GM18508 (cell line): ENCODE data around the gene BANF1.

Experiments used
- ATAC-seq: cut with Tn5 transposase; IDR thresholded peaks from one replicate; pipeline ENCODE4 v1.9.1; 2021; ENCODE audit warnings: moderate number of reproducible peaks; ENCODE audit not compliant: insufficient read depth, unreplicated experiment

BANF1 gene

GRCh38 chr11:66032957-66033735 is 30.8 kb downstream of the BANF1 start:
- no peak for ATAC-seq

- no peak for ATAC-seq
Measured at GRCh38 chr11:66035653-66036333, 33.5 kb downstream of the BANF1 start.

DNA sequence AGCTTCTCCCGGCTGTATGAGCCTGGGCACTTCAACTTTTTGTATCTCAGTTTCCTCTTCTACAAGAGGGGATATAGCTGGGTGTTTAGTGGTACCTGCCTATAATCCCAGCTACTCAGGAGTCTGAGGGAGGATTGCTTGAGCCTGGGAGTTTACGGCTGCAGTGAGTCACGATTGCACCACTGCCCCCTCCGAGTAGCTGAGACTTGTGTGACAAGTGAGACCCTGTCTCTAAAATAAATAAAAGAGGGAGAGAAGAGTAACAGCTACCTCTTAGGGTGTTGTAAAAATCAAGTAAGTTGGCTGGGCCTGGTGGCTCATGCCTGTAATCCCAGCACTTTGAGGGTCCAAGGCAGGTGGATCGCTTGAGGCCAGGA is 34.0 kb downstream of the BANF1 start:
- ATAC-seq: no peak

DNA sequence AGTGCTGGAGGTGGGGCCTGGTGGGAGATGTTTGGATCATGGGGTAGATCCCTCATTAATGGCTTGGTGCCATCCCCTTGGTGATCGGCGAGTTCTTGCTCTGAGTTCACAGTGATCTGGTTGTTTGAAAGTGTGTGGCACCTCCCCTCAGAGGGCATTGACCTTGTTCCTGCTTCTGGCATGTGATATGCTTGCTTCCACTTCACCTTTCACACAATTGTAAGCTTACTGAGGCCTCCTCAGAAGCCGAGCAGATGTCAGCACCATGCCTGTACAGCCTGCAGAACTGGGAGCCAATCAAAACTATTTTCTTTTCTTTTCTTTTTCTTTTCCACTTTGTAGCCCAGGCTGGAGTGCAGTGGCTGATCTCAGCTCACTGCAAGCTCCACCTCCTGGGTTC is 35.0 kb downstream of the BANF1 start:
- no peak for ATAC-seq

DNA sequence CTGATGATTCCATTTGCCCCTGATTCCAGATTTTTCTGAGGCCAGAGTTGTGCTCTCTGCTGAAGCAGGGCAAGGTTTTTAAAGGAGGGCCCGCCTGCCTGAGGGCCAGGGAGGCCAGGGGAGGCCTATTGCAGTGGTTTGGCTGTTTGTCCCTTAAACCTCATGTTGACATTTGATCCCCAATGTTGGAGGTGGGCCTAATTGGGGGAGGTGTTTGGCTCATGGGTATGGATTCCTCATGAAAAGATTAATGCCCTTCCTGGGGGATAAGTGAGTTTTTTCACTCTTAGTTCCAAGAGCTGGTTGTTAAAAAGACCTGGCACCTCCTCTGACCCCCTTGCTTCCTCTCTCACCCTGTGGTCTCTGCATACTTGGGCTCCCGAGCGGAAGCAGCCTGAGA is 37.5 kb downstream of the BANF1 start:
- no peak for ATAC-seq

- no peak for ATAC-seq
Measured at GRCh38 chr11:66042227-66042995, 40.1 kb downstream of the BANF1 start.

DNA sequence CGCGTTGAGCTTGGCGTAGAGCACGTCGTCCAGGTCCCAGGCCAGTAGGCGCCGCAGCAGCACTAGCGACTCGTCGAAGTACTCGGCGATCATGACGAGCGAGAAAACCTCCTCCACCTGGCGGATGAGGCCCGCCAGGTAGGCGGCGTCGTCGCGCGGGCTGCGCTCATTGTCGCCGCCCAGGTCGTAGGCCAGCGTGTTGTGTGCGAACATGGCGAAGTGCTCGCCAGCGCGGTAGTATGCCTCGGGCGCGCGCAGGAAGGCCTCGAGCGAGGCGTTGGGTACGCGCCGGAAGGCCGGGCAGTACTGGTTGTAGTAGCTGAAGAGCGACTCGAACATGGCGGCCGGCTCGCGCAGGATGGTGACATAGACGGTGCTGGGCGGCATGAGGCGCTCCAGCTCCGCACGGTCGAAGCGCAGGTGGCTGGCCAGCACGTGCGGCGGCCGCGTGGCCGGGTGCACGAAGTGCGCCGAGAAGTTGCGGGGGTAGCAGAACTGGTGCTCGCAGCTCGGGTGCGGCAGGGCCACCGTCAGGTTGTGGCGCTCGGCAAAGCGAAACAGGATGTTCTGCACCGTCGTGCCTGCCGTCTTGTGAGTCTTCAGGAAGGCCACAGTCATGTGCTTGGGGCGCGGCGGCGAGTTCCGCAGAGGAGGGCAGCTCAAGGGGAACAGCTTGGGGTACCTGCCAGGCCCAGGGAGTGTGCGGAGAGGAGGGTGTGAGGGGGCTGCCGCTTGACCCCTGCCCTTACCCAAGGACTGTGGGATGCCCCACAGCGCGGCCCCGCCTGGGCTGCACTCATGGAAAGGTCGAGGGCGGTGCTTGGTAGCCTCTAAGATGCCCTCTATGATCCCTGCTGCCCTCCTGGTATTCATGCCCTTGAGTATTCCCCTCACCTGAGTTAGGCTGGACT is 40.9 kb downstream of the BANF1 start:
- no peak for ATAC-seq

DNA sequence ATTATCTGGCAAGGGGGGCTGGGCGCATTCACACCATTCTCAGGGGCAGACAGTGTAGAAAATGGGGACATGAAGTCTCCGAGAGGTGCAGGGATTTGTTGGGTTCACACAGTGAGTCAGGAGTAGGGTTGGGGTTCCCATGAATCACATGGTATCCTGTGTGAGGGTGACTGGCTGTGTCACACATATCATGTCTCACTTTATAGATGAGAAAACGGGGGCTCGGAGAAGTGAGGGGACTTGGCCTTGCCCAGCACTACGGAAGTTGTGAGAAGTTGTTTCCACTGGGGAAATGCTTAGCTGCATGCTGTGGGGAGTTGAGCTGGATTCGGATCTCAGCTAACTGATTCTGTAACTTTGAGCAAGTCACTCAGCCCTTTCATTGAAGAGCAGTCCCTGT is 42.5 kb downstream of the BANF1 start:
- ATAC-seq: no peak

GRCh38 chr11:66045177-66045639 is 42.9 kb downstream of the BANF1 start:
- no peak for ATAC-seq

- ATAC-seq: no peak
Measured at GRCh38 chr11:66046901-66047300, 44.6 kb downstream of the BANF1 start.

DNA sequence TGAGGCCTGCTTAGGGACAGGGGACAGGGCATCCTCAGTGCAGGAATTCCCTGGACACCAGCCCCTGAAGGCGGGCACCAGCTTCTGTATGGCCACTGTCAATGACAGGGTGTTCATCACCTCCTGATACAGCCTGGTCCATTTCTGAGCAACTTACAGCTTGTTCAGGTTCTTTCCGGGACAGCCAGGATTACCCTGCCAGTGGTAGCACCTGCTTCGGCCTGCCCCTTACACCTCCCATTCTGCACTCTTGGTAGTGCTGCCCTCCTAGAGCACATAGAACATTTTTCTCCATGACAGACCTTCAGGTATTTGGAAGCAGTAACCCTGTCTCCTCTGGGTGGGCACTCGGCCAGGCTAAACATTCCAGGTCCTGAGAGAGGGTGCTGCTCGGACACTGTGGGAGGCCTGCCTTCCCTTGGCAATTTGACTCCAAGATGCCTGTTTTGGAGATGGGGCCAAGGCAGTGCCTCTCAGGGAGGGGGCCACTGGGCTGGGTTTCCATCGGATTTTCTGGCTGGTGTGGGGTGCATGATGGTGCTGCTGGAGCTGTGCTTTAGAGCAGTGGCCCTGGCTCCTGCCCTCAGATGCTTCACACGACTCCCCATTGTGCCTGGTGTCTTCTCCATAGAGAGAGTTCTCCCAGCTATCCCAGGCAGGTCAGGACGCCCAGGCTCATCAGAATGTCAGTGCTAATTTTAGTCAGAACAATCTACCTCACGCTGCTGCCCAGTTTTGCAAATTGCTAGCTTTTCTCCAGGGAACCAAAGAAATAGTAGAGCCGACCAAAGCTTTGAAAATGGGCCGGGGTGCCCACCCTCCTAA is 45.5 kb downstream of the BANF1 start:
- ATAC-seq: no peak

GRCh38 chr11:66048547-66049323 is 46.4 kb downstream of the BANF1 start, which contains the start of gene GAL3ST3:
TSS of gene GAL3ST3 (minus strand) at chr11:66049161. CDS start at chr11:66045415, 3,746 bp downstream.
- ATAC-seq: no peak

GRCh38 chr11:66050581-66051231 is 48.4 kb downstream of the BANF1 start:
- no peak for ATAC-seq

DNA sequence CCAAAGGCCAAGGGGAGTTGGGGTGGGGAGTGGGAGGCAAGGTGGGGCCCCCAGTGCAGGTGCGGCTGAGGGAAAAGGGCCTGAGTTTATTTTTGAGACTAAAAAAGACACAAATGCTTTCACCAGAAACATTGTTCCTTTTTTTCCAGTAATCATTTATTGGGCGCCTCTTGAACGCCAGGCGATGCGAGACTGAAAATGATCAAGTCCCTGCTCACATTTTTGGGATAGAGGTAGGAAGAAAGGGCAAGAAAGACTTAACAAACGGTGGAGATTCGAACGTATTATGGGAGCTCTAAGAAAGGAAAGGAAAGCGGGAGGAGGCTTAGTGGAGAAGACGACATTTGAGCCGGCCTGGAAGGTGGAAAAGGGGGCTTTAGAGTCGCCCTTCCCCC is 49.1 kb downstream of the BANF1 start:
- ATAC-seq: no peak

- peak; percentile 62 for ATAC-seq
Measured at GRCh38 chr11:66051766-66052663, 49.7 kb downstream of the BANF1 start, which contains the start of gene SF3B2. TSS of gene SF3B2 (plus strand) at chr11:66052364. CDS start at chr11:66052385, 21 bp downstream.

GRCh38 chr11:66052664-66052982 is 50.3 kb downstream of the BANF1 start:
- no peak for ATAC-seq
